GM12878 (cell line): ENCODE data around the gene DNAAF8. TPM values are rescaled to one million over a fixed set of nuclear protein-coding genes. Genes with fewer than 3 reads are reported as not detected.

ENCODE experiments used
- ATAC-seq: fragments of 200-7000 bp; cut with Tn5 transposase; 3 replicates; pipeline ENCODE4 v1.9.1; 2020; ENCODE audit warnings: mild to moderate bottlenecking, moderate library complexity
- BruUV-seq: library from RNA; stranded (reverse); fragments of 400-500 nt; replicated peaks from 2 replicates; lab custom pipeline; 2021; lab: Mats Ljungman, UMichigan
- CTCF ChIA-PET: fragments of 300-600 bp; sonication (Branson Sonifier 250); formaldehyde crosslinking; extraction: SDS; loops from one replicate; lab custom pipeline; 2021; ENCODE audit warnings: inconsistent platforms; lab: Yijun Ruan, JAX
- POLR2A ChIA-PET: fragments of 350-600 bp; formaldehyde crosslinking; extraction: SDS; loops from one replicate; lab custom pipeline; 2021; ENCODE audit warnings: inconsistent platforms; lab: Charles Lee
- RAD21 ChIA-PET: fragments of 300-600 bp; sonication (Branson Sonifier 250); formaldehyde crosslinking; loops from one replicate; lab custom pipeline; 2023; ENCODE audit warnings: antibody characterized with exemption; ENCODE audit not compliant: unreplicated experiment; lab: Charles Lee
- SMC1A ChIA-PET: fragments of 300-600 bp; sonication (Branson Sonifier 250); formaldehyde crosslinking; loops from one replicate; lab custom pipeline; 2023; ENCODE audit not compliant: unreplicated experiment, uncharacterized antibody; lab: Charles Lee
- DNase-seq: peaks from one replicate; pipeline ENCODE4 v3.0.0-alpha.2; 2011; ENCODE audit warnings: low read depth, low spot score
- FAIRE-seq: peaks from 3 replicates; lab custom pipeline; 2011; peaks lifted over from hg19 to GRCh38; lab: Jason Lieb, UNC
- H2AFZ ChIP-seq: 2 replicates; pipeline ENCODE4 v1.6.0; 2011; ENCODE audit warnings: low read depth, low read length, control low read depth; ENCODE audit not compliant: control insufficient read depth
- H3K27ac ChIP-seq: 2 replicates; pipeline ENCODE4 v1.5.1; 2011; ENCODE audit warnings: control low read depth; ENCODE audit not compliant: control insufficient read depth, insufficient read depth
- H3K27me3 ChIP-seq, 2 experiments: replicated peaks in 1 of 2; 2 replicates each; pipeline versions ENCODE4 v1.6.0 to v1.6.1; 2011; ENCODE audit warnings: low read length in 1 of 2; ENCODE audit not compliant: control insufficient read depth in 2 of 2, insufficient read depth in 2 of 2
- H3K36me3 ChIP-seq, 2 experiments: 2 replicates each; pipeline ENCODE4 v1.5.1; 2011; ENCODE audit warnings: low read length in 1 of 2; ENCODE audit not compliant: control insufficient read depth in 2 of 2, insufficient read depth in 2 of 2
- H3K4me1 ChIP-seq: 2 replicates; pipeline ENCODE4 v1.6.1; 2011; ENCODE audit warnings: mild to moderate bottlenecking, low read length, moderate library complexity, mixed read lengths; ENCODE audit not compliant: control insufficient read depth, insufficient read depth
- H3K4me2 ChIP-seq: 2 replicates; pipeline ENCODE4 v1.6.0; 2011; ENCODE audit warnings: control low read depth; ENCODE audit not compliant: control insufficient read depth, insufficient read depth
- H3K4me3 ChIP-seq: fragments of 200-600 bp; sonication (generic); 2 replicates; pipeline ENCODE4 v1.5.1; 2016
- H3K79me2 ChIP-seq: 2 replicates; pipeline ENCODE4 v1.6.0; 2011; ENCODE audit warnings: low read length; ENCODE audit not compliant: control insufficient read depth, insufficient read depth
- H3K9ac ChIP-seq: 2 replicates; pipeline ENCODE4 v1.8.0; 2011; ENCODE audit warnings: low read length, control low read depth, mixed read lengths; ENCODE audit not compliant: control insufficient read depth, insufficient read depth
- H3K9me3 ChIP-seq: replicated peaks from 3 replicates; pipeline ENCODE4 v1.5.1; 2011; ENCODE audit warnings: mild to moderate bottlenecking, low read length; ENCODE audit not compliant: control insufficient read depth, insufficient read depth
- H4K20me1 ChIP-seq: 2 replicates; pipeline ENCODE4 v1.6.0; 2011; ENCODE audit not compliant: control insufficient read depth, insufficient read depth
- MYB ChIP-seq: fragments of 150-350 bp; IDR thresholded peaks from 2 replicates; pipeline ENCODE4 v1.6.1; 2014; ENCODE audit warnings: mild to moderate bottlenecking, low read depth, low read length, borderline replicate concordance
- NR2C1 ChIP-seq: fragments of 450-650 bp; IDR thresholded peaks from 2 replicates; pipeline ENCODE4 v1.6.1; 2017; ENCODE audit warnings: antibody characterized with exemption, mild to moderate bottlenecking, moderate library complexity
- POLR2AphosphoS5 ChIP-seq: IDR thresholded peaks from 2 replicates; pipeline ENCODE4 v1.6.1; 2011; ENCODE audit warnings: mild to moderate bottlenecking, low read length, inconsistent platforms
- WGBS: methylation state at CpG from one replicate; pipeline ENCODE4 v1.1.6; 2016; ENCODE audit warnings: low lambda C conversion rate; ENCODE audit not compliant: insufficient replicate concordance, insufficient coverage; ENCODE audit errors: missing lambda C conversion rate; 5-methylcytosine and 5-hydroxymethylcytosine counted together
- in situ Hi-C: fragments of 300-500 bp; cut with MboI; formaldehyde crosslinking; loops from 9 replicates; pipeline ENCODE4 v1.14.3; 2018; ENCODE audit warnings: mixed read lengths
- intact Hi-C: fragments of 100-400 bp; cut with micrococcal nuclease; formaldehyde crosslinking; loops from one replicate; pipeline ENCODE4 v1.14.2; 2022; ENCODE audit not compliant: unreplicated experiment
- polyA plus RNA-seq, 11 experiments: library from polyadenylated mRNA; depleted of rRNA in 4 of 11; unstranded in 6 of 11; stranded (reverse) in 5 of 11; fragments of >200 nt; fragmentation: Nextera tagmentation in 4 of 11; fragmentation: Illumina TruSeq in 1 of 11; extraction: Ambion mirVana in 4 of 11; extraction: Trizol in 1 of 11; gene quantifications; 1 replicate in 1 of 11; 2 replicates in 10 of 11; pipeline versions ENCODE4 v1.2.1 to v1.2.3, GENCODE V29; 2011 to 2016; ENCODE audit warnings: inconsistent platforms in 2 of 11, missing spikeins in 2 of 11, low read depth in 1 of 11
- total RNA-seq, 4 experiments: library from RNA; depleted of rRNA in 3 of 4; stranded (reverse); fragments of >200 nt in 3 of 4; fragmentation: Illumina TruSeq in 1 of 4; extraction: Trizol in 1 of 4; gene quantifications; 2 replicates each; pipeline versions ENCODE4 v1.2.1 to v1.2.3, GENCODE V29; 2013 to 2021
- TF ChIP-seq, protein P1 (sequence below): fragments of 450-650 bp; IDR thresholded peaks from 2 replicates; pipeline ENCODE4 v1.6.1; 2017; ENCODE audit warnings: low read depth, mild to moderate bottlenecking, moderate library complexity

DNAAF8 gene
- total and polyA plus RNA-seq, 10 of the 15 experiments (the other 5 are each of a cell fraction or from before 2014, with no cell fraction given) = 0.01 to 0.78 (median 0.22) TPM; not detected in 2

DNA sequence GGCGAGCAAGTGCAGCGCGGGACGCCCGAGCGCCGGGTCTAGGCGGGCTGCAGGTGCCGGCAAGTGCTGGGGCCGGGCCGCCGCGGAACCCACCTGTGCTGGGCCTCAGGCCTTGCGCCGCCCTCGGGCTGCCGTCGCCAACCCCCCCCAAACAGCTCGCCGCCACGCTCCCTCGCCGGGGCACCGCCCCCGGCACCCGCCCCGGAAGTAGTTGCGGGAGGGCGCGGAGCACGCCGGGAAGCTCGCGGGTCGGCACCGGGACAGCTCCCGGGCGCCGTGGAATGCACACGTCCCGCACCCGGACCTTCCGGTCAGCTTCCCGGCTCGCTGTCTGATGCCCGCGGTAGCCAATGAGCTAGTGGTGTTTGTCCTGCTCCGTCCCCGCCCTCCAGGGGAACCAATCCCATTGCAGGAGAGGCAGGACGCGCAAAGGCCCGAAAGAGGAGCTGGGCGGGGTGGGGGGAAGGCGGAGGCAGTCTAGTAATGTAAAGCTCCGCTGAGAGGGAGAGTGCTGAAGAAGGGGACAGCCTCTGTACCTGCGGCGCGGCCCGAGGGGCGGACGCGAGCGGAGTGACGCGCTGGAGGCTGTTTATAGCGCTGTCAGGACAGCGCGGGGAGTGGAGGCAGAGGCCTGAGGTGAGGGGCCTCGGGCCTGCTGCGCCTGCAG is at the start of gene DNAAF8, which contains the start of gene ANKS3 (continued):
- TF ChIP-seq, protein P1, sequence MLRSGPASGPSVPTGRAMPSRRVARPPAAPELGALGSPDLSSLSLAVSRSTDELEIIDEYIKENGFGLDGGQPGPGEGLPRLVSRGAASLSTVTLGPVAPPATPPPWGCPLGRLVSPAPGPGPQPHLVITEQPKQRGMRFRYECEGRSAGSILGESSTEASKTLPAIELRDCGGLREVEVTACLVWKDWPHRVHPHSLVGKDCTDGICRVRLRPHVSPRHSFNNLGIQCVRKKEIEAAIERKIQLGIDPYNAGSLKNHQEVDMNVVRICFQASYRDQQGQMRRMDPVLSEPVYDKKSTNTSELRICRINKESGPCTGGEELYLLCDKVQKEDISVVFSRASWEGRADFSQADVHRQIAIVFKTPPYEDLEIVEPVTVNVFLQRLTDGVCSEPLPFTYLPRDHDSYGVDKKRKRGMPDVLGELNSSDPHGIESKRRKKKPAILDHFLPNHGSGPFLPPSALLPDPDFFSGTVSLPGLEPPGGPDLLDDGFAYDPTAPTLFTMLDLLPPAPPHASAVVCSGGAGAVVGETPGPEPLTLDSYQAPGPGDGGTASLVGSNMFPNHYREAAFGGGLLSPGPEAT = peak; percentile 41
- TF ChIP-seq, all 136 proteins: peak for 48

DNA sequence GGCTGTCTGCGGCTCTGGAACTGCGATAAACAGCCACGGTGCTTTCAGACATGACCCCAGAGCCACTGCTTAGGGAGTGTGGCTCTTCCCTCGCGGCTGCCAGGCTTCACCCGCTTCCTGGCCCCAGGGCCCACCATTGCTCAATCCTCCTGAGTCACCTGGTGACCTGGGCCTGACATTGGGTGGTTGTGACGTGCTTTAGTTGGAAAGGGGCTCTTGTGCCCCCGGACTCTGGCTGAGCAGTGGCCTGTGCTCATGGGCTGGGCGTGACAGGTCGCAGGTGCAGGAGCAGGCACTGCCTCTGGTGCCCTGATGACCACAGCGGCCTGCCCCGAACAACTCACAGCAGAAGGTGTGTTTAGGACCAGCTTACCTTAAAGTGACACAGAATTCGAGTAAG is 49.6 kb upstream of the DNAAF8 start:
- no TSS peak for BruUV-seq
- DNase-seq = no peak

More for the DNA sequence above, 49.6 kb upstream of the DNAAF8 start:
- intact Hi-C loops (no loop called here), in situ Hi-C loops (no loop called here)
- SMC1A ChIA-PET = no interaction called here
- Histone ChIP-seq H3K4me2 (no peak overlapping the region), H3K36me3 (peaks cover 0 to 29% of the 10 kb centered on the region in 2 experiments), H3K4me1 (no peaks in the 10 kb centered on the region), H4K20me1 (no peaks in the 10 kb centered on the region; the same call in 1 of the 2 replicates), H3K9me3 (no peaks in the 10 kb centered on the region), H3K4me3 (no peak overlapping the region), H3K9ac (no peak overlapping the region), H3K79me2 (no peaks in the 10 kb centered on the region), H2AFZ (no peak overlapping the region), H3K27me3 (no peaks in the 10 kb centered on the region), H3K27ac (no peak overlapping the region)
- RAD21 ChIA-PET = no interaction called here
- POLR2A ChIA-PET = no interaction called here
- ATAC-seq (no peak), FAIRE-seq (no peak)
- CTCF ChIA-PET = no interaction called here
- 98% methylated on average over 13 of the region's 13 CpGs for WGBS
- no peak for TF ChIP-seq MYB
- TF ChIP-seq POLR2AphosphoS5 = no peak
- no peak for TF ChIP-seq NR2C1
- TF ChIP-seq, all 136 proteins: peak for 0
